ENCODE measurements around the gene TNFAIP8L3.

DNA sequence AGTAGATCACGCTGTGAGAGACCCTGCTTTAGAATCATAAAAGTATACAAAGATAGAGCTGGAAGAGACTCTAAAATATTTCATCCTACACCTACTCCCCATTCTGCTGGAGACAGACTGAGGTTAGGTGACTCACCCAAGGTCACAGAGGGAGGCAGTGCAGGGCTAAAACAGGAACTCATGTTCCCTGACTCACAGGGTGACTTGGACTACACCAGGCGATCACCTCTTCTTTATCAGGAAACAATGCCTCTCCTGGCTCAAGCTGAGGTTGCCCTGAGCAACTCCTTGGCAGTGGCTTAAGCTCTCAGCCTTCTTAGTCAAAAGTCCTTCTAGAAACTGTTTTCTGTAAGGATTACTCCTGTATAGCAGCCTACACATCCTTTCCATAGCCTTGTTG is 26.4 kb upstream of the TNFAIP8L3 start:
- TF ChIP-seq TCF4 (CRISPR knock-in tag; IDR thresholded peaks at IDR 0.05; ENCODE audit: borderline replicate concordance) (no peak), ZFP3 (CRISPR knock-in tag; IDR thresholded peaks at IDR 0.05) (no peak)

Measured in SK-N-SH treated with all-trans-retinoic acid at 6 μM for 48 hours (cell line).